NCI-H82 (cell line): Measurements from ENCODE around the gene FAM186B.

Source experiments
- DNase-seq: peaks from one replicate; lab custom pipeline; 2025; lab: John Stamatoyannopoulos, UW

FAM186B gene

DNA sequence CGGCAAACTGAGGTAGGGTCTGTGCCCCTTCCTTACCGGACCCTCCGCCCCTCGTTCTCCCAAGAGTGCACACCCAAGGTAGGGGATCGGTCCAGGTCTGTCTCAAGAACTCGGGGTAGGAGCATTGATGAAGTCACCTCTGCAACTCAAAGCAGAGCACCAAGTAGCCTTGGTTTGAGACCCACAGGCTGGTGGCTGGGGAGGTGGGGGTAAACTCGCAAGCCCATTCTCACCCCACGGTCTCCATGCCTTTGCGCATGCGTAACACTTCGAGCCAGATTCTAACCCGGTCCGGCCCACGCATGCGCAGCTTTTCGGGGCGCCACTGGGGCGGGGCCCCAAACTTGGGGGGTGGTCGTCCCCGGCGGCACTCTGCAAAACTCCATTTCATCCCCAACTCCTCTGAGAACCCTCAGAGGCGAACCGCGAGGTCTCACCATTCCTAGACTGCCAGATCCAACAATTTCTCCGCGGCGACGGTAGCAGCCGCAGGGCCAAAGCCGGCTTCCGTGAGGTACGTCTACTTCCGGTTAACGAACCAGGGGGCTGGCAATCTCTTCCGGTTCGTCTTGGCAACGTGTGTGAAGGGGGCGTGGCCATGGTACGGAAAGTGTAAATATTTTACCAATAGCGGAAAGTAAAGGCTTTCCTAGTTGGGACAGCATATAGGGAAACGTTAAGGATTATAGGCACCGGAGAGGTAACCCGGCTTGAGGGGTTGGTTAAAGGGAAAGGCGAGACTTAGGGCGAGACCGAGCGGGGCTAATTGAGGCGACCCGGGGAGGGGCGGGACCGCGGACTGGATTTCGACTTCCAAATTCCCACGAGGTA lies 37.6 kb downstream of the FAM186B start, which contains the start of gene MCRS1:
TSS of gene MCRS1 (minus strand) at position 532 of the 831 bp plus-strand sequence. CDS start 1,411 bp downstream, outside the sequence.
- peak; percentile 97 for DNase-seq

GRCh38 chr12:49567302-49567610 lies 38.2 kb downstream of the FAM186B start:
- no peak for DNase-seq

- DNase-seq, result no peak
Observed at GRCh38 chr12:49566361-49566760, 39.1 kb downstream of the FAM186B start.

GRCh38 chr12:49565406-49566265 lies 39.8 kb downstream of the FAM186B start:
- no peak for DNase-seq

GRCh38 chr12:49564686-49565405 lies 40.6 kb downstream of the FAM186B start:
- no peak for DNase-seq

- DNase-seq, result no peak
Observed at GRCh38 chr12:49563951-49564685, 41.3 kb downstream of the FAM186B start.

DNA sequence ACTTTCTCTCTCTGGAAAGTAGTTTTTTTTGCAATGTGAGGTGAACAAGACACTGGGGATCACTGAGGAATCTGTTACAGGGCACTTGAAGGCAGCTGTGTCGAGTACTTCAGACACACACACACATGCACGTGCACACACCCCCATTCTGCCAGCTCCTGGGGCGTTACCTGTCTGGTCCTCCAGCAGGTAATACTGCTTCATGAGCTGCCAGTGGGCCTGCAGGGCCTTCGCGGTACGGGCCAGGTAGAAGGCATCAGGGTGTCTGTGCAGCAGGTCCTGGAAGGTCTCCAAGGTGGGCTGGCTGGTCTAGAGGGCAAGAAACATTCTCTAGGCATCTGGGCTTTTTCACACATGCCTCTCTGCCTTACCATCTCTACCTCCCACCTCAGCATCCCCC lies 42.6 kb downstream of the FAM186B start:
- DNase-seq, result no peak

DNA sequence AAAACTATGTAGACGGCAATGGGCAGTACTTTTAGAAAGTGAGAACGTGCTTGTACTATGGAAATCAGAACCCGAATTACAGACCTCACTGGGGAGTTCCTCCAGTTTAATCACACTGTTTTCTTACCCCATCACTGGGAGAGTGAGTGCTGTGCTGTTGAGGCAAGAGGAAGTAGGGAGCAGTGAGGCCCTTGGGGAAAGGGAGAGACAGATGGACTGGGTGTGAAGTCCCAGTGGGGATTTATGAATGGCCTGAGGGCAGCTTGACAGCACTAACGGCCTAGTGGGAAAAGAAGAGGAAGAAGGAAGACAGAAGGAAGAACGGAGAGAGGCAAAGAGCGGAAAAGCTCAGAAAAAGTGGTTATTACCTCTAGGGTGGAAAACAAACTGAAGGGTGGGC lies 43.2 kb downstream of the FAM186B start:
- DNase-seq, result peak; percentile 22

DNA sequence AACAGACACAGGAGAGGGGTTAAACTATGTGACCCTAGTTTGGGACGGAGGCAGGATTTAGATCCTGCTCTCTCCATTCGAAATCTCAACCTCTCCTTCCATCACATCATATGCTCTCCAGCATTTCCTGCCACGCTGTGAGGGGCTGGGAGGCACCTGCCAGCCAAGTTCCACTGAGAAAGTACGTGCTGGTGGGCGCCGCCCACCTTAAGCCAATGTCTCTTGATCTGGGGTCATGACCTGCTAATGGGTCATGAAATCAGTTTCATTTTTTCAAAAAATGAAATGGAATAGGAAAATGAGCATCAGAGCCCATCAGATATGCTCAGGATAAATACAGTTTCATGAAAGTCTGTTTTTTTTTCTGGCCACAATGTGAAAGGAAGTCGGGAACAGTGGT lies 44.7 kb downstream of the FAM186B start:
- no peak for DNase-seq

- DNase-seq, result no peak
Observed at GRCh38 chr12:49559011-49559675, 46.3 kb downstream of the FAM186B start.

- no peak for DNase-seq
Observed at GRCh38 chr12:49558526-49558925, 46.9 kb downstream of the FAM186B start.

DNA sequence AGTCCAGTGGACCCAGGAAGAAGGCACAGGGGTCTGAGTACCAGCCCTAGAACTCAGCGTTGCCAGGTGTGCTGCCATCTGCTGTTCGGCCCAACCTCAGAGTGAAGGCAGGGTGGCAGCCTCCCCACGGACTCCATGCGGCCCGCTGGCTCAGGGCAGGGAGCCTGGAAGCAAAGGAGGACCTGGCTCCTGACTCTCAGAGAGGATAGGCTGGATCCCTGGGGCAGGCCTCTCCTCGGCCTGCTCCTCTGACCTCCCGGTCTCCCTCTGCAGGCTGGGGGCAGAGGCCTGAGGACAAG lies 47.6 kb downstream of the FAM186B start:
- DNase-seq, result no peak

DNA sequence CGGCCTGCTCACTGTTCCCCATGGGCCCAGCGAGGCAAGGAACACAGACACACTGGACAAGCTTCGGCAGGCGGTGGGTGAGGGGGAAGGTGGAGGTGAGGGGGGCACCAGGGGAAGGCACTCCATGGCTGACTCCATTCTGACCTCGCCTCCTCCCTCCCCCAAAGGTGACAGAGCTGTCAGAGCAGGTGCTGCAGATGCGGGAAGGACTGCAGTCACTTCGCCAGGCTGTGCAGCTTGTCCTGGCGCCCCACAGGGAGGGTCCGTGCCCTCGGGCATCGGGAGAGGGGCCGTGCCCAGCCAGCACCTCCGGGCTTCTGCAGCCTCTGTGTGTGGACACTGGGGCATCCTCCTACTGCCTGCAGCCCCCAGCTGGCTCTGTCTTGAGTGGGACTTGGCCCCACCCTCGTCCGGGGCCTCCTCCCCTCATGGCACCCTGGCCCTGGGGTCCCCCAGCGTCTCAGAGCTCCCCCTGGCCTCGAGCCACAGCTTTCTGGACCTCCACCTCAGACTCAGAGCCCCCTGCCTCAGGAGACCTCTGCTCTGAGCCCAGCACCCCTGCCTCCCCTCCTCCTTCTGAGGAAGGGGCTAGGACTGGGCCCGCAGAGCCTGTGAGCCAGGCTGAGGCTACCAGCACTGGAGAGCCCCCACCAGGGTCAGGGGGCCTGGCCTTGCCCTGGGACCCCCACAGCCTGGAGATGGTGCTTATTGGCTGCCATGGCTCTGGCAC lies 48.1 kb downstream of the FAM186B start:
- DNase-seq, result no peak

- DNase-seq, result no peak
Observed at GRCh38 chr12:49556391-49557186, 48.9 kb downstream of the FAM186B start.

- no peak for DNase-seq
Observed at GRCh38 chr12:49555631-49556390, 49.6 kb downstream of the FAM186B start.

GRCh38 chr12:49554266-49554665 lies 51.2 kb downstream of the FAM186B start:
- DNase-seq, result no peak

DNA sequence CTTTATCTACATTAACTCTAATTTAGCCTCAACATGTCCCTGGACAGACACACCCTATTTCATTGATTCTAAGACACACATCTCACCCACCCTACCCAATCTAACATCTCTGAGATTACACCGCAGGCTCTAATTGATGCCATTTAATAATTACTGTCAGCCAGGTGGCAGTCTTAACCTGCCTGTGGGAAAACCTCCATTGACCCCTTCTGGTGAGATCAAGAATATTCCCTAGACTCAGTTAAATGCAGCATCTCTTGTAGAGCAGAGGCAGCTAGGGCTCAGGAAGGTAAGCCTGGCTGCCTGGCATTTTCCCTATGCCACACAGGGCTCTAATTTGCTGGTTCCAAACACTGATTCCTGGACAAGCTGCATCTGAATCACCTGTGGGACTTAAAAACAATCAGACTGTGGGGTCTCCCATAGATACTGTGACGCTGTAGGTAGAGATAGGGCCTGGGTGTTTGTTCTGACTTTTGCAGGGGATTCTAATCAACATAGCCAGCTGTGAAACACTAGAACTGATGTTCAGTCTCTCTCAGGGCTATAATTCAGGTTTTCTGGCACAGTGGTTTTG lies 51.8 kb downstream of the FAM186B start:
- peak; percentile 90 for DNase-seq

DNA sequence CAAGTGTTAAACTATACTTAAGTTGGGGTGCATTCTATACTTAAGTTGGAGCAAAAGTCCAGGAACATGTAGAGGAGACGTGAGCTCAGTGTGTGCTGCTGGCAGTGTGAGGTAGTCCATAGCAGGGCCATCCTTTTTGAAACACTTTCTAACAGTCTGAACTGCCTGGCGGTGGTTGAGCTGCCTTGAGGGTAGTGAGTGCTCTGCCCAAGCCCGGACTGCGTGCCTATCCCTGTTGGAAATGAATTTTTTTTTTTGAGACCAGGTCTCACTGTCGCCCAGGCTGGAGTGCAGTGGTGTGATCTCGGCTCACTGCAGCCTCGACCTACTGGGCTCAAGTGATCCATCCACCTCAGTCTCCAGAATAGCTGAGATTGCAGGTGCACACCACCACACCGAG lies 52.5 kb downstream of the FAM186B start:
- no peak for DNase-seq

GRCh38 chr12:49552425-49552824 lies 53.0 kb downstream of the FAM186B start:
- no peak for DNase-seq
